ENCODE results near the gene ARHGEF37.

GRCh38 chr5:149572576-149573231 lies 8.6 kb upstream of the ARHGEF37 start:
- TF ChIP-seq CTCF (IDR thresholded peaks at IDR 0.05; ENCODE audit: low read depth, low read length) (no peak), EZH2phosphoT487 (IDR thresholded peaks at IDR 0.05; ENCODE audit: low read depth) (no peak)
